ENCODE data around the gene PARD3.
"Not testable (repeated sequence)": the region's sequence is repeated elsewhere in the genome, so short reads cannot be mapped to it uniquely, and the experiment has no call there.

Gene PARD3

GRCh38 chr10:34768972-34769330 is 46.1 kb downstream of the PARD3 start:
- Mint-ChIP-seq H3K9me3 (no peaks in the 10 kb centered on the region), H3K4me3 (no peak overlapping the region)
- no peak for ATAC-seq

DNA sequence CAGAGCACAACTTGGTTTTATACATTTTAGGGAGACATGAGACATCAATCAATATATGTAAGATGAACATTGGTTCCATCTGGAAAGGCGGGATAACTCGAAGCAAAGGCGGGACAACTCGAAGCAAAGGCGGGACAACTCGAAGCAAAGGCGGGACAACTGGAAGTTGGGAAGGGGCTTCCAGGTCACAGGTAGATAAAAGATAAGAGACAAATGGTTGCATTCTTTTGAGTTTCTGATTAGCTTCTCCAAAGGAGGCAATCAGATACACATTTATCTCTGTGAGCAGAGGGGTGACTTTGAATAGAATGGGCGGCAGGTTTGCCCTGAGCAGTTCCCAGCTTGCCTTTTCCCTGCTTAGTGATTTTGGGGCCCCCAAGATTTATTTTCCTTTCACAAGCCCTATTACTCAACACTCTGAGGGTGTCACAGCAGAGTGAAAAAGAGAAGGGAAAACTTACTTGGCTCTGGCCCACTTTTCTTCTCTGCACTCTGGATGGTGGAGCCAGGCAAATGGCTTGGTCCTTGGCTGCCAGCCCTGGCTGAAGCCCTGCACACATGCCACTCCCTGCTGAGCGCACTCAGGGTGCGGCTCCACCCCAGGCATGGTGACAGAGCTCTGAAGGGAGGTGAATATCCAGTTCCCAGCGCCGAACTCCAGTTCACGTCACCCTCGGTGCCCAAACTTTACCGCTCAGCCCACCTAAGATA is 46.7 kb downstream of the PARD3 start:
- no peak for ATAC-seq
- peaks cover 19% of the 10 kb centered on the region for H3K27me3 Mint-ChIP-seq
- DNase-seq: no peak
- H3K9me3 Mint-ChIP-seq: no peaks in the 10 kb centered on the region
- no peaks in the 10 kb centered on the region for H3K4me1 Mint-ChIP-seq
- H3K27ac Mint-ChIP-seq: no peak overlapping the region
- H3K4me3 Mint-ChIP-seq: no peak overlapping the region

More at GRCh38 chr10:34768972-34769330, 46.1 kb downstream of the PARD3 start:
- peaks cover 19% of the 10 kb centered on the region for H3K27me3 Mint-ChIP-seq
- H3K4me1 Mint-ChIP-seq: no peaks in the 10 kb centered on the region
- no peak for DNase-seq
- H3K27ac Mint-ChIP-seq: no peak overlapping the region

DNA sequence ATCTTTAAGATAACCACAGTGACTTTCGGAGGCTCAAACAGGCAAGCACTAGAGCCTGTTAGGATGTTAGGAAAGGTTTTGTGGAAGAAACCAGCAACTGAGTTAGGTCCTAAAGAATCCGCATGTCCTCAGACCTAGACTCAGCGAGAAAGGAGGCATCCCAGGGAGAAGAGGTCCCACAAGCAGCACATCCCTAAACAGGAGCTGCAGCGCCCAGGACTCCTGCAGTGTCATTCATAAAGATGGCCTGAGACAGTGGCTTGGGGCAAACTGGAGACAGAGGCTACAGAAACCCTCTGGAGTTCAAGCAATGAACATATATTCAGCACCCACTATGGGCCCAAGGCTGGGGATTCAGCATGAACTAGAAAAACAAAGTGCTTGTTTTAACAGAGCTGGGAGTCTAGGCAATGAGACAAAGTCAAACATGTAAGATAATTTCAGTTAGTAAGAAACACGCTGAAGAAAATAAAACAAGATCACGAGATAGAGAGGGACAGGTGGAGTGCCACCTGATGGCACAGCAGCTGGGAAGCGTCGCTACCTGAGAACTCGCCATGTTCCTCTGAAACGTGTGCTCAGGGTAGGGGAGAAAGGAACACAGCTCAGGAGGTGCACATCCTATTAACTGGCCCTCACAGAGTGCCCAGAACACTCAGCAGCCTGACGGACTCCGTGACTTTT is 48.1 kb downstream of the PARD3 start:
- no peak overlapping the region for H3K27ac Mint-ChIP-seq
- peaks cover 26% of the 10 kb centered on the region for H3K27me3 Mint-ChIP-seq
- H3K9me3 Mint-ChIP-seq: no peaks in the 10 kb centered on the region
- no peak for ATAC-seq
- DNase-seq: no peak
- no peak overlapping the region for H3K4me3 Mint-ChIP-seq
- no peaks in the 10 kb centered on the region for H3K4me1 Mint-ChIP-seq

DNA sequence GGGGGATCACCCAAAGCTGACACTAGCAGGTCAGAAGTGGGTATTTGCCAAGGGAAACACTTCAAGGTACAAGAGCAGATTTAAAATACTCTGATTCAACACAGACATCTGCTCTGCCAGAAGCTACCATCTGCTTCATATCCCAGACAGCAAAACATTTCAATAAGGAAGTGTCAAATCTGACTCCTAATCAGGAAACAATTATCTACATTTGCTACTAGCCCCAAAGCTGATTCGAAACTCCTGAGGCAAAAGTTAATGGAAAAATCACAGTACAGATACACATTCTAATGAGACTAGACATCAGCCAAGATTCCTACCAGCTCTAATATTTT is 48.9 kb downstream of the PARD3 start:
- ATAC-seq (no peak), DNase-seq (no peak)
- H3K27me3 Mint-ChIP-seq: peaks cover 25% of the 10 kb centered on the region
- no peaks in the 10 kb centered on the region for H3K9me3 Mint-ChIP-seq
- H3K4me1 Mint-ChIP-seq: no peaks in the 10 kb centered on the region
- no peak overlapping the region for H3K27ac Mint-ChIP-seq
- H3K4me3 Mint-ChIP-seq: no peak overlapping the region

DNA sequence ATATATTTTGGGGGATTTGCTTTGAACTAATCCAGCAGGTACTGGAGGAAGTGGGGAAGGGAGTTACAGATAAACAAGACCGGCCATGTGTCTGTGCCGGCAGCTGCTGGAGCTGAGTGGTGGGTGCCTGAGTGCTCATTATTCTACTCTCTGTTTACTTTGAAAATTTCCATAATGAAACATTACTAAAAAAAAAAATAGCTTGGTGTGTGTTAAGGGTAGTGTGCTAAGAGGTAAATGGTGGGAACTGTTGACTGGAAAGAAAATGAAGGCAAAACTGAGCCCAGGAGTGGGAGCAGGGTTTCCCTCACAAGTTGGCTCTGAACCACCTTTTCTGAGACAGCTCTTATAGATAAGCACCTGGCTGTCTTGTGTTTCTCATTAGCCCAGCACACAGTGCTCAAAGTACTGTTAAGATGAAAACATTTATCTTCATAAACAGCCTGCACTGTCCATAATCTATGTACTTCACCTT is 50.6 kb downstream of the PARD3 start:
- Mint-ChIP-seq H3K27ac (no peak overlapping the region), H3K27me3 (peaks cover 8% of the 10 kb centered on the region), H3K4me3 (no peak overlapping the region), H3K9me3 (no peaks in the 10 kb centered on the region), H3K4me1 (no peaks in the 10 kb centered on the region)
- no peak for DNase-seq
- no peak for ATAC-seq

GRCh38 chr10:34762603-34763299 is 52.3 kb downstream of the PARD3 start:
- Mint-ChIP-seq H3K9me3 (peaks cover 0 to 7% of the 10 kb centered on the region in 2 donors), H3K27ac (peak overlapping the region in 1 of 2 donors; percentile 7), H3K4me1 (peaks cover 7% of the 10 kb centered on the region), H3K27me3 (peaks cover 8% of the 10 kb centered on the region), H3K4me3 (no peak overlapping the region)
- no peak for DNase-seq
- ATAC-seq: no peak

GRCh38 chr10:34762156-34762555 is 52.9 kb downstream of the PARD3 start:
- no peak overlapping the region for H3K27ac Mint-ChIP-seq
- H3K4me1 Mint-ChIP-seq: peaks cover 7% of the 10 kb centered on the region
- peaks cover 8% of the 10 kb centered on the region for H3K27me3 Mint-ChIP-seq
- no peak overlapping the region for H3K4me3 Mint-ChIP-seq
- no peak for ATAC-seq
- no peak for DNase-seq
- peaks cover 0 to 7% of the 10 kb centered on the region in 2 donors for H3K9me3 Mint-ChIP-seq

DNA sequence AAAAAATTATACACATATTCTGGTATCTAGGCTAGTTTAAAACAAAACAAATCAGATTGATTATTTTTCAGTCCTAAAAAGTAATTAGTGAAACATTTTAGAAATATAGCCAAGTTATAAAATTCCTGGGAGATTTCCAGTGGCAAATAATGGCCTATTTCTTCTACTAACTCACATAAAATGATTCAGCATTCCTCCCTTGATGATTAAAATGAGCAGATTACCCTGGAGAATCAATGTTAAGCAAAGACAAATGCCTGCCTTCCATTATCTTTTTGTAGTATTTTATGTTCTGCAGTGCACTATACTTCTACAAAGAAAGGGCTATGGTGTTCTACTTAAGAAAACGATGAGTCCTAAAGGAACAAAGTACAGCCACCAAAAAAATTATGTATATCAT is 53.6 kb downstream of the PARD3 start:
- H3K27me3 Mint-ChIP-seq: peaks cover 8% of the 10 kb centered on the region
- DNase-seq: no peak
- no peak overlapping the region for H3K27ac Mint-ChIP-seq
- peaks cover 0 to 7% of the 10 kb centered on the region in 2 donors for H3K9me3 Mint-ChIP-seq
- H3K4me3 Mint-ChIP-seq: no peak overlapping the region
- no peak for ATAC-seq
- peaks cover 7% of the 10 kb centered on the region for H3K4me1 Mint-ChIP-seq

DNA sequence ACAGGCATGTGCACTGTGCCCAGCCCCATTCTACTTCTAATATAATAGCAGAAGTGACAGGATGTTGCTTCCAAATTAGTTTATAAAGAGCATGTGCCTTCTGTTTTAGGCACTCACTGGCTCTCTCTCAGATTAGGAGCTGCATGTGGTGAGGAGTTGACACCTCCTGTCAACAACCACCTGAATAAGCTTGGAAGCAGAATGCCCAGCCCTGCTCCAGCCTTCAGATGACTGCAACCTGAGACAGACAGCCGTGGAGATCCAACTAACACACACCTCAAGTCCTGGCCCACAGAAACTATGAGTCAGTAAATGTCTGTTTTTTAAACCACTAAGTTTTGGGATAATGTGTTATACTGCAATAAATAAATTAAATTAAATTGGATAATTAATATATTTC is 54.5 kb downstream of the PARD3 start:
- no peak for DNase-seq
- H3K27ac Mint-ChIP-seq: no peak overlapping the region
- ATAC-seq: no peak
- no peak overlapping the region for H3K4me3 Mint-ChIP-seq
- peaks cover 0 to 7% of the 10 kb centered on the region in 2 donors for H3K9me3 Mint-ChIP-seq
- peaks cover 7% of the 10 kb centered on the region for H3K4me1 Mint-ChIP-seq
- H3K27me3 Mint-ChIP-seq: peaks cover 8% of the 10 kb centered on the region

DNA sequence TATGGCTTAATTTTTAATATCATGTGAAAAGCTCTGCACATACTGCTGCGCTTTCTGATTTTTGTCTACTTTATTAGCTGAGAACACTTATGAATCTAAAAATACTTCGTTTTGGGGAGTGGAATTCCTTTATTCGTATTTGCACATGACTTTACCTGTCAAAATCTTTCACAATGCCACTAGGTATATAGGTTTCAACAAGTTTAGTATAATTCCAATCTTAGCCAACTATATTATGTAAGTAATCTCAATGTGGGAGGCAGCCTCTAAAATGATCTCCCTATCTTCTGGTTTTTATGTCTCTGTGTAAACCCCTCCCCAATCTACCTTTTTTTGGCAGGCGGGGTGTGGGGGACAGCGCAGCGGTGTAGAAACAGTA is 55.3 kb downstream of the PARD3 start:
- Mint-ChIP-seq H3K27me3 (peaks cover 8% of the 10 kb centered on the region), H3K4me1 (peaks cover 7% of the 10 kb centered on the region), H3K9me3 (peaks cover 0 to 7% of the 10 kb centered on the region in 2 donors), H3K4me3 (no peak overlapping the region), H3K27ac (no peak overlapping the region)
- ATAC-seq: no peak
- DNase-seq: no peak

GRCh38 chr10:34759161-34759836 is 55.8 kb downstream of the PARD3 start:
- peaks cover 0 to 7% of the 10 kb centered on the region in 2 donors for H3K9me3 Mint-ChIP-seq
- peaks cover 7% of the 10 kb centered on the region for H3K4me1 Mint-ChIP-seq
- DNase-seq (no peak), ATAC-seq (no peak)
- peaks cover 8% of the 10 kb centered on the region for H3K27me3 Mint-ChIP-seq
- H3K27ac Mint-ChIP-seq: no peak overlapping the region
- H3K4me3 Mint-ChIP-seq: no peak overlapping the region

DNA sequence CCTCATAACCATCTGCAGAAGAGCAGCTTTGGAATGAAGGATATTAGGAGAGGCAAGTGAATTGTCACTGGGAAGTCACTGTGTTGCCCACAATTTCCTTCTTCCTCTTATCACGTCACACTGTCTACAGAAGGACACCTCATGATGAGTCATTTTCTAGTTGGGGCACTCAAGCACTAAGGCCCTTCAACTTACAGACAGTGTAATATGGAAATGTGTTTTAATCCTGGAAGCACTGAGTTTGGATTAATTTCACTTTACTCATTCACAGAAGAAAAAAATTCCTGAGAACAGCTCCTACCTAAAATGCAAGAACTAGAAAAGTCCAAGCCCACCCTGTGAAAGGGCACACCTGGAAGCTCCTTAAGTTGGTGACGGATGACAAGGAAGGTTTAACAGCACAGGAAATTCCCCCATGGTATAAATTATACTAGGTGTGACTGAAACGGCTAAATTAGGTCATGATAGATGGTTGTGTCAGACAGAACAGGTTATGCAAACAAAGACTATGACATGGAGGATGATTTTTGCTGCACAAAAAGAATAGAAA is 56.6 kb downstream of the PARD3 start:
- Mint-ChIP-seq H3K4me1 (peaks cover 7% of the 10 kb centered on the region), H3K9me3 (peaks cover 0 to 7% of the 10 kb centered on the region in 2 donors), H3K27me3 (peaks cover 8% of the 10 kb centered on the region), H3K27ac (no peak overlapping the region), H3K4me3 (no peak overlapping the region)
- DNase-seq: no peak
- peak; percentile 64 for ATAC-seq

GRCh38 chr10:34757933-34758332 is 57.2 kb downstream of the PARD3 start:
- H3K4me3 Mint-ChIP-seq: no peak overlapping the region
- peaks cover 7% of the 10 kb centered on the region for H3K27me3 Mint-ChIP-seq
- peaks cover 7% of the 10 kb centered on the region for H3K4me1 Mint-ChIP-seq
- no peak for ATAC-seq
- no peak for DNase-seq
- no peak overlapping the region for H3K27ac Mint-ChIP-seq
- H3K9me3 Mint-ChIP-seq: peaks cover 0 to 7% of the 10 kb centered on the region in 2 donors

DNA sequence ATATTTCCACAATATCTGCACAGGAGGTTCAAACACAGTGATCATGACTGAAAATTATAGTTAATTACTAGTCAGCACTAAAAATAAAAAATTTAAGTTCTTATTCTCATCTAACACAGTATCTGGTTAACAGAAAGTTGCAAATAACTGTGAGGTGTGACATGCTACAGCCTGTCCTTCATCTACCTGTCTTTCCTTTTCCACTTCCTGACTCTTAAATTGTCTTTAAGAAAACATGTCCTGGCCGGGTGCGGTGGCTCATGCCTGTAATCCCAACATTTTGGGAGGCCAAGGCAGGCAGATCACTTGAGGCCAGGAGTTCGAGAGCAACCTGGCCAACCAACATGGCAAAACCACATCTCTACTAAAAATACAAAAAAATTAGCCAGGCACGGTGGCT is 57.9 kb downstream of the PARD3 start:
- not testable (repeated sequence) for H3K27me3 Mint-ChIP-seq, ATAC-seq, H3K4me1 Mint-ChIP-seq, H3K9me3 Mint-ChIP-seq, H3K27ac Mint-ChIP-seq, DNase-seq, H3K4me3 Mint-ChIP-seq

- no peaks in the 10 kb centered on the region for H3K27me3 Mint-ChIP-seq
- H3K27ac Mint-ChIP-seq: no peak overlapping the region
- peaks cover 7% of the 10 kb centered on the region for H3K4me1 Mint-ChIP-seq
- no peak overlapping the region for H3K4me3 Mint-ChIP-seq
- ATAC-seq (no peak), DNase-seq (no peak)
- peaks cover 0 to 7% of the 10 kb centered on the region in 2 donors for H3K9me3 Mint-ChIP-seq
Measured at GRCh38 chr10:34756584-34756983, 58.5 kb downstream of the PARD3 start.
